Stimulated activated CD4-positive, alpha-beta T cell treated with anti-CD3 and anti-CD28 coated beads, Interleukin-1b, Interleukin-23, amount 100 ng/mL, for 24 hours (primary cell): ENCODE measurements around the gene GSTP1.
A peak's percentile ranks its signal among the peaks of the same experiment; 100 is the strongest.

Source experiments
- DNase-seq, 4 experiments: peaks; one replicate each; pipeline ENCODE4 v3.0.0-alpha.2; 2020; ENCODE audit warnings: low read depth in 4 of 4, low spot score in 1 of 4

GSTP1 gene

DNA sequence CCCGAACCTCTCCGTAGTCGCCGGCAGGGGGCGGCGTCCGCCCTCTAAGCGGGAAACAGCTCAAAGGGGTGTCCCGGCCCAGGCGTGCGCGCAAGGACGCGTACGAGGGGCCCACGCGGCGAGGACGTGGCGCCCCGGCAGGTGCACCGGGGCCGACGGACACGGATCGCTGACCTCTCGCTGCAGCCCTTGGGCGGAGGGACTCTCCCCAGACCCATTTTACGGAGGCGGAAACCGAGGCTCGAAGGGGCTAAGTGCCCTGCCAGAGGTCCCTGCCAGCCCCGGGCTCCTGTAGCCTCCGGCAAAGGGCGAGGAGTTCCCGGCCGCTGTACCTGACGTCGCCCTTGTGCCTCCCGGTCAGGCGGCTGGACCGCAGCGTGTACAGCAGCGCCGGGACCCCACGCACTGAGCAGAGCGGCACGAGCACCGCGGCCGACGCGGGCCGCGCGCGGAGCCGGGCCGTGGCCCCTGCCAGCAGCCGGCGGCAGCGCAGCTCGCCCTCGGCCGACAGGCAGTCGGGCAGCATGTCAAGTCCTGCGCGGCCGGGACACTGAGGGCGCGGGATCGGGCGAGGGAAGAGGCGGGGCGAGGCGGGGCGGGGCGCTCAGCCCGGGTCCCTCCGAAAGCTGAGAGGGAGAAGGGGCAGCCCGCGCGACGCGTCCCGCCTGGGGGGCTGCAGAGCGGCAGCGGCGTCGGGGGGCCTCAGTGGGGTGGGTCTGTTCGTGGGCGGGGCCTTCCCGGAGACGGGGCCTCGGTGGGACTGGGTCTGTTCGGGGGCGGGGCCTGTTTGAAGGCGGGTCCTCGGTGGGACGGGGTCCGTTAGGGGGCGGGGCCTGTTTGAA is 46.0 kb downstream of the GSTP1 start, which contains the start of gene NUDT8:
Gene NUDT8 (minus strand): TSS at position 552 of the 842 bp plus-strand sequence. CDS start 26 bp downstream, at position 526.
- DNase-seq, result peak; percentile 62 to 84 (median 76)

DNA sequence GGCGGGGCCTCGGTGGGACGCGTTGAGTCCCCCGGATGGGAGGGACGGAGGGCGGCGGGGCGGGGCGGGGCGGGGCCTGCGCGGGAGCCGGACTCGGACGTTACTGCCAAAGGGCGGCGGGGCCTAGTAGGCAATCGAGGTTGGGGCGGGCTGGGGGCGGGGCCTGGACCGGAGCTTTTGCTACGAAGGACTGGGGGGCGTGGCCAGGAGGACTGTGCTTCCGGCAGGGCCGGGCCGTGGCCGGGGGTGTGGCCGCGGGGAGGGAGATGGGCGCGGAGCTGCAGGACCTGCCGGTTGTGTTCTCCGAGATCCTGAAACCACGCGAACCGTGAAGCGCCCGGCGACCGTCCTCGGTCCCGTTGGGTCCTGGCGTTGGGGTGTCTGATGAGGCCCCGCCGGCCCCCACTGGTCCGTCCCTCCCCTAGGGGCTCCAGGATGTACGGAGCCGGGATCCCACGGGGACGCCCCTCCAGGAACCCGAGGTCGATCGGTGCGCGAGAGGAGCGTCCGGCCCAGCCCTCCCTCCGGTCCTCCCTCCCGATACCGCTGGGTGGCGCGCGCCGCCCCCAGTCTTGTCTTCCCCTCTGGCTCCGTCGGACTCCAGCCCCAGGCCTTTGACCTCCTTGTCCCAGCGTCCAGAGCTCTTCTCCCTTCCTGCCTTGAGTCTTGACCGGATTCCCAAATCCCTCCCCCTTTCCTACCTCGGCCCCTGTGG is 46.8 kb downstream of the GSTP1 start:
- peak; percentile 95 to 99 (median 96) for DNase-seq

DNA sequence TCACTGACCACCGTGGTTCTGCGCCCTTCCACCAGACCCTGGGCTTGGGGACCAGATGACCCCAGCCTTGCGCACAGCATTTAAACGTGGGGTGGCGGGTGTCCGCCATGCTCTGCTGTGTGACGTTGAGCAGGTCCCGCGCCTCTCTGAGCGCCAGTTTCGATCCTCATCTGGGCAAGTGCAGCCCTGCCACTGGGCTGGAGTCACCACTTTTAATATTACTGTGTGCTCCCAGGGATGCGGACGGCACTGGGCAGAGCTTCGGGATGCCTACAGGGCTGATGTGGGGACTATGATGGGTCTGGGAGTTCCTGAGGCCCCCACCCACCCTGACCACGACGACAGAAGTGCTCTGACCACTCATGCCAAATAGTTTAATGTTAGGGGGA is 47.3 kb downstream of the GSTP1 start:
- no peak for DNase-seq

DNA sequence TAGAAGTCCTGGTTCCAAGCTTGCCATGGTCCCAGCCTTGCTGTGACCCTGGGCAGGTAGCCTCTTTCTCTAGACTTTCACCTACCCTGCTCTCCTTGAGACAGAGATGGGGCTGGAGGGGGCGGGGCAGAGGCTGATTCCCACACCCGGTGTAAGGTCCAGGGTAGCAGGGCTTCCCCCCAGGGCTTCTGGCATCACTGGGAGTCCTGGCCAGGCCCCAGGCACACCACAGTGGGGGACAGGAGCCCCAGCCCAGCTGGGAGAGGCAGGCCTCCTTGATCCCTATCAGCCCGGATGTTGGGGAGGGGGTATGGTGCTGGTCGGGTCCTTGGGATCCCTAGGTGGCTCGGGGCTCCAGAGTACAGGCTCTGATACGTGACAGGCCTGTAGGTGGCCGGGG is 47.8 kb downstream of the GSTP1 start:
- DNase-seq, result no peak

DNA sequence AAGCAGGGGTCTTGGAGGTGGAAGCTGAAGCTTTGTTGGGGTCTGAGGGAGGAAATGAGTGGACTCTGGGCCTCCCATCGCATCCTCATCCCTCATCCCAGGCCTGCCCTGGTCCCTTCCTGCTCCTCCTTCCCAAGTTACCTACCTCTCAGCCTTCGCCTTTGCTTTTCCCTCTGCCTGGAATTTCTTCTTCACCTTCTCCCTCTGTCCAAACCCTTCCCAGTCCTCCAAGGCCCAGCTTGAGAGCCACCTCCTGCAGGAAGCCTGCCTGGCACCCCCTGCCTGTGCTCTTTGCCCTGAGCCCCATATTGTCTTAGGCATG is 48.2 kb downstream of the GSTP1 start:
- no peak for DNase-seq

DNA sequence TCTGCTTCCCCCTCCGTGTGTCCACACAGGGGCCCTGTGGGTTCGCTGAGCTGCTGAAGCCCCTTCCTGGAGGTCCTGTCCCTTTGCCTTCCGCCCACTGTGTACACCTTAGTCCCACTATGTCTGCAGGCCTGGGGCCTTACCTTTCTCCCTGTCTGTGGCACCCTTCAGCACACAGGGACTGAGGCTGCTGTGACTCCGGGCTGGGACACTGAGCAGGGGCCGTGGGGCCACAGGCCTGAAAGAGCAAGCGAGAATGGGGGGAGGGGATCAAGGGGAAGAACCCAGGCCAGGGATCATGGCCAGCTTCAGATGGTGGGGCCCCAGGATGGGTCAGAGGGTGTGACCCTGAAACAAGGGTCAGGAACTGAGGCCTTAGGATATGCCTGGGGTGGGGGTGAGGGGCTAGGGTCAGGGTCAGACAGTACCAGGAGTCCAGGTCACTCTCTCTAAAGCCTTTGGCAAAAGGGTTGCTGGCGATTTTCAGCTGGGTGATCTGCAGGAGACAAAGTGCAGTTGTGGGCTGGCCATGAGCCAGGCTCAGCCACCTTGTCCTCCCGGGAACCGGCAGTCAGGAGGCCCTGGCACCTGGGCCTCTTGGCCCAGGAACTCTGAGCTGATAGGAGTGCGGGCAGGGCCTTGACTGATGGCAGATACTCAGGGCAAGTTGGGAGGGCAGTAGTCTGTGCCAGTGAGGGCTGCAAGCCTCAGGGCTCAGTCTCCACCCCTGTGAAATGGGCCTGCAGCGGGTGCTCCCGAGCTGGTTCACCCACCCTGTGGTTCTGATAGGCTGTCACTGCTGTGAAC is 48.8 kb downstream of the GSTP1 start:
- DNase-seq, result no peak

DNA sequence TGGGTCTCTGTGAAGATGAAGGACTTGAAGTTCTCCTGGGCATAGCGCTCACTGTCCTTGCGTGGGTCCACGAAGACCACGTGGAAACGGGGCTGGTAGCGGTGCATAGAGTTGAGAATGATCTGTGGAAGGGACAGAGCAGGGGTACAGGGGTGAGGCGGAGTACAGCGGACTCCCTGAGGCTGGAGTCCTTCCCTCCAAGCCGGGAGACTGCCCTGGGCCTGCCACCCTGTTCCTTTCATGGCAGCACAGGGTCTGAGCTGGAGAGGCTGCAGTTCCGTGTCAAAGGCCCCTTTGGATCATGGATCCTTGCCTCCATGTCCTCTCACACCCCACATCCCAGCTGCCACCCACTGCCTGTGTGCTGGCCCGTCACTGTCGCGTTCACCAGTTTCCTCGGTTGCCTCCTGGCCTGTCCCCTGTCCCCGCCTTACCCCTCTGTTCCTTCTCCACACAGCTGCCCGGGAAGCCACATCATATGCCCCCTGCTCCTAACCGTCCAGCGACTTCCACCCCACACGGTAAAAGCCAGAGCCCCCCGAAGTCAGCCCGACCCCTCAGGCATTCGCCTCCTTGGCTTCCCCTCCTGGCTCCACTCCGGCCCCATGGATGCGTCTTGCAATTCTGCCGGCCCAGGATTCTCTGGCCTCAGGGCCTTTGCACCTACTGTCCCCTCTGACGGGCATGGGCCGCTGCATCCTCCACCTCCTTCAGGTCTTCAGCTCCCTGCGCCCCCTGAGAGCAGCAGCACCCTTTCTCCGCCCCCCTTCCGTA is 49.6 kb downstream of the GSTP1 start:
- DNase-seq, result no peak

DNA sequence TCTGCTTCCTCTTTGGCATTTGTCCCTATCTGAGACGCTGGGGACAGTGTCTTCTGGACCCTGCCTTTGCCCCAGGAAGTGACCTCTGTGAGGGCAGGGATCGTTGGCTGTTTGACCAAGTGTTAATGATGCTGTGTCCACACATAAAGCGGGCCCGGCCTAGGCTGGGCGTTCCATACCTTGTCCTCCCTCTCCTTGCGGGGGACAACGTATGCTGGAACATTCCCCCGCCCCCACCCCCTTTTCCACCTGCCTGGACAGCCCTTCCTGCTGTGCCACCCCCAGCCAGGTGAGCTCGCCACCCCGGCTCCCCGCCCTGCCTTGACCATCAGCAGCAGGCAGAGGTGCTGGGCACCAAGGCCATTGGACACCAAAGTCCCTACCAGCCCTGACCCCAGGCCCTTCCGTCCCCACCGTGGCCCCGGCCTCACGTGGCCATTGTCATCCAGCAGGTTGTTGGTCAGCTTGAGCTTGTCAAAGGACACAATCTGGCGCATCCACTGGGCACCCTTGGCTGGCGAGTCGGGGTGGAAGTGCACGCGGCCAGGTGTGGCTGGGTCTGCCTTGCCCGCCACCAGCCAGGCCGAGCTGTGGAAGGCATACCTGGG is 50.2 kb downstream of the GSTP1 start:
- DNase-seq, result no peak

DNA sequence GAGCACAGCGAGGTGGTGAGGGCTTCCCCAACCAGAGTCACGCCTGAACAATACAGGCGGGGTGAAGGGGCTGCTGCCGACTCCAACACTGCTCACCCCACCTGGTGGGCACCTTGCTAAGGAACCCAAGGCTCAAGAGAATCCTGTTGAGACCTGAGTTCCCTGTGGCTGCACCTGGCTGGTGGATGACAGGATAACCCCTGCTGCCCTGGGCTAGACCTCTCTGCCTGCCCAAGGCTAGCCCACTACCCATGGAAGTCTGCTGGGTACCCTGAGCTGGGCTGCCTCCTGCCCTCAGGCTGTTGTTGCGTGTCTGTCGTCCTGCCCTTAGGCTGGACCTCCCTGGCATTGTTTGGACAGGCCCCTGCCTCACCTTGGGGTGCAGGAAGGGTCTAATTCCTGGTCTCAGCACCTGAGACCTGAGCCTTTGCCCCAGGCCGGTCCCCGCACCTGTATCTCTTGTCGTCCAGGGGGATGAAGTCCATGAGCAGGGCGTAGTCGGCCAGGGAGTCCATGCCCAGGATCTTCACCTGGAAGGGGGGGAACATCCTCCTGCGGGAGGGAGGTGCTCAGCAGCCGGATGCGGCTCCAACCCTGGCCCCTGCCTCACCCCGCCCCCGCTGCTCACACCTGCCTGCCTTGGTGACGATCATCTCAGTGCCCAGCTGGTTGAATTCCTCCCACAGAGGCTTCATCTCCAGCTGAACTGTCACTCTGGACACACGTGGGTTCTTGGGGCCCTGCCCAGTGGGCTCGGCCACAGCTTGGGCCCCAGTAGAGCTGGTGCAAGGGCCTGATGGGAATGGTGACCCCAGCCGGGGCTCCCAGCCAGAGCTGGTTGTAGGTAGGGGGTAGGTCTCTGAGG is 51.0 kb downstream of the GSTP1 start:
- no peak for DNase-seq

DNA sequence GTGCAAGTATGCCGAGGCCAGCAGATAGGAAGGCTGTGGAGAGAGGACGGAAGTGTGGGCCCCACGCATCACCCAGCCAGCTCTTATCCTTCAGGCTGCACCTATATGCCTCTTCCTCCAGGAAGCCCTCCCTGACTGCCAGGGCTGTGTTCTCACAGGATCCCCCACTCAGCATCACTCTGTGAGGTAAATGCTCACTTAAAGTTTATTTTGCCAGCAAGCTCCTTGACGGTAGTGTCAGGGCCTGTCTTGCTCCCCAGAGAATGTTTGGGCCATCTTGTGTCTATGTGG is 51.6 kb downstream of the GSTP1 start:
- DNase-seq, result no peak
